Measurements from ENCODE around the gene GLIPR1.
"Not testable (repeated sequence)": the region's sequence is repeated elsewhere in the genome, so short reads cannot be mapped to it uniquely, and the experiment has no call there.

The GLIPR1 gene

GRCh38 chr12:75474116-75474515, 6.4 kb upstream of the GLIPR1 start:
- DNase-seq (ENCODE audit: low read depth), result no peak

- DNase-seq (ENCODE audit: low read depth), result no peak
Observed at GRCh38 chr12:75476071-75476470, 4.5 kb upstream of the GLIPR1 start.

GRCh38 chr12:75477137-75477536, 3.4 kb upstream of the GLIPR1 start:
- DNase-seq (ENCODE audit: low read depth), result no peak

- DNase-seq (ENCODE audit: low read depth), result no peak
Observed at GRCh38 chr12:75478116-75478794, 2.3 kb upstream of the GLIPR1 start.

- no peak for DNase-seq (ENCODE audit: low read depth)
Observed at GRCh38 chr12:75479963-75480461, 543 bp upstream of the GLIPR1 start.

- DNase-seq (ENCODE audit: low read depth), result no peak
Observed at GRCh38 chr12:75481013-75481705, 604 bp downstream of the GLIPR1 start.

GRCh38 chr12:75481774-75482173, 1.2 kb downstream of the GLIPR1 start:
- DNase-seq (ENCODE audit: low read depth), result no peak

GRCh38 chr12:75482646-75483045, 2.1 kb downstream of the GLIPR1 start:
- DNase-seq (ENCODE audit: low read depth), result no peak

GRCh38 chr12:75483431-75483830, 2.9 kb downstream of the GLIPR1 start:
- DNase-seq (ENCODE audit: low read depth), result no peak

GRCh38 chr12:75484450-75484849, 3.9 kb downstream of the GLIPR1 start:
- DNase-seq (ENCODE audit: low read depth), result not testable (repeated sequence)

- no peak for DNase-seq (ENCODE audit: low read depth)
Observed at GRCh38 chr12:75487308-75487707, 6.8 kb downstream of the GLIPR1 start.

- DNase-seq (ENCODE audit: low read depth), result no peak
Observed at GRCh38 chr12:75488553-75488952, 8.0 kb downstream of the GLIPR1 start.

- DNase-seq (ENCODE audit: low read depth), result no peak
Observed at GRCh38 chr12:75489187-75489586, 8.6 kb downstream of the GLIPR1 start.

GRCh38 chr12:75489613-75490210, 9.2 kb downstream of the GLIPR1 start:
- no peak for DNase-seq (ENCODE audit: low read depth)

- no peak for DNase-seq (ENCODE audit: low read depth)
Observed at GRCh38 chr12:75491169-75491568, 10.6 kb downstream of the GLIPR1 start.

GRCh38 chr12:75503459-75503858, 22.9 kb downstream of the GLIPR1 start:
- DNase-seq (ENCODE audit: low read depth), result no peak

- DNase-seq (ENCODE audit: low read depth), result no peak
Observed at GRCh38 chr12:75503866-75504265, 23.3 kb downstream of the GLIPR1 start.

- DNase-seq (ENCODE audit: low read depth), result no peak
Observed at GRCh38 chr12:75505706-75506312, 25.3 kb downstream of the GLIPR1 start.

- no peak for DNase-seq (ENCODE audit: low read depth)
Observed at GRCh38 chr12:75507086-75507485, 26.5 kb downstream of the GLIPR1 start.

- no peak for DNase-seq (ENCODE audit: low read depth)
Observed at GRCh38 chr12:75508159-75508558, 27.6 kb downstream of the GLIPR1 start.

- DNase-seq (ENCODE audit: low read depth), result no peak
Observed at GRCh38 chr12:75509621-75510020, 29.1 kb downstream of the GLIPR1 start.

GRCh38 chr12:75511116-75512048, 30.8 kb downstream of the GLIPR1 start, which contains the start of gene KRR1:
KRR1 (minus strand) TSS chr12:75511609; CDS start chr12:75511597, 12 bp downstream.
- peak; percentile 77 for DNase-seq (ENCODE audit: low read depth)
